GM08714 (cell line): Measurements from ENCODE around the gene HSD17B3.
"Not testable (repeated sequence)": the region's sequence is repeated elsewhere in the genome, so short reads cannot be mapped to it uniquely, and the experiment has no call there.

Experiments used
- H3K4me3 ChIP-seq: fragments of 200-500 bp; sonication (Bioruptor generic); 2 replicates; pipeline ENCODE4 v1.5.1; 2014; ENCODE audit warnings: mild to moderate bottlenecking, low read length, inconsistent platforms
- ZNF274 ChIP-seq: IDR thresholded peaks from 2 replicates; pipeline ENCODE4 v1.6.1; 2012; ENCODE audit warnings: mild to moderate bottlenecking, low read depth, low read length

Gene HSD17B3

DNA sequence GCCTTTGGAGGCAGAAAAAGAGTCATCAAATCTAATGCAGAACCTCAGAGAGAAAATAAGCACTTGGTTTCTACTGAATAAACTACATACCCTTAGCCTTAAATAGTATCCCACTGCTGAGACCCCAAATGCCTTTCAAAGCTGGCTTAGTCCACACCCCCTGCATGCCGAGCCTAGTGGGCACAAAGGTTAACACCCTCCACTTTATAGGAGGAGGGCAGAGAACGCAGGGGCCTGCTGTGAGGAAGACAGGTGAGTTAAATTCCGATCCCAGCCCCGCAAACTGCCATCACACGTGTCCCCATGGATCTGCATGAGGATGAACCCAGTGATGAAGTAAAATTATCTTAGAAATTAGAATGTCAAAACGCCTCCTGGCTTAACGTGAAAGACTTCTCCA lies 19.5 kb upstream of the HSD17B3 start:
- no peak for TF ChIP-seq ZNF274
- H3K4me3 ChIP-seq, result no peak overlapping the region

DNA sequence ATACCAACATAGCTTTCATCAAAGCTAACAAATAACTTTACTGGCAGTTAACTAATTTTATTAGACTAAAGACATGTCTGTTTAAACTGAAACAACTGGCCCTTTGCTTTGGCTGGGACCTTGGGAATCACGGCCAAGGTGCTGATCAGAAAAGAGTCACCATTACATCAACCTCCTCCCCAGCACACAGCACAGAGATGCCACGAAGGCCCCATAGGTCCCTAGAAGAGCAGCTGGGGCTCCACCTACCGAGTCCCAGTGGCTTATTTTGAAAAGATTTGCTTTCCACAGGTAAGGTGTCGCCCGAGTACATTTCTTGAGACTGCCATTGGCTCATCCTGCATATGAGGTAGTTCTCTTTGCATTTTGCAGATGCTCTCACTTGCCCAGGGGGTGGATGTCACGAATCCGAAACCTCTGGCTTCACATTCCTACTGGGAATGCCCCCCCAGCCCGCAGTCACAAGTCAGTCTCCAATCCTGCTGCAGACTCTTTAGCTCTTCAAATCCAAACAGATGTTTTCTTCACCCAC lies 18.8 kb upstream of the HSD17B3 start:
- no peak overlapping the region for H3K4me3 ChIP-seq
- TF ChIP-seq ZNF274, result no peak

DNA sequence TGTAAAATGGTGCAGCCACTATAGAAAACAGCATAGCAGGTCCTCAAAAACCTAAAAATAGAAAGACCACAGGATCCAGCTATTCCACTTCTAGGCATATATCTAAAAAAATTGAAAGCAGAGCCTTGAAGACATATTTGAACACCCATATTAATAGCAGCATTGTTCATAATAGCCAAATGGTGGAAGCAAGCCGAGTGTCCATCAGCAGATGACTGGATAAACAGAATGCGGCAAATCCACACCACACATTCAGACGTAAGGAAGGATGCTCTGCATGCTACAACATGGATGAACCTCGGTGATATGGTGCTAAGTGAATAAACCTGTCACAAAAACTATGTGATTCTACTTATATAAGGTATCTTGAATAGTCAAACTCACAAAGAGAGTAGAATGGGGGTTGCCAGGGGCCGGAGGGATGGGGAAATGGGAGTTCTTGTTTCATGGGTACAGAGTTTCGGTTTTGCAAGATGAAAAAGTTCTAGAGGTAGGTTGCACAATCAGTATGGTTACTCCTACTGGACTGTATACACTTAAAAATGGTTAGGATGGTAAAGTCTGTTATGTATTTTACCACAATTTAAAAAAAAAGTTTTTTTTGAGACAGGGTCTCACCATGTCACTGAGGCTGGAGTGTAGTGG lies 17.1 kb upstream of the HSD17B3 start:
- no peak for TF ChIP-seq ZNF274
- no peak overlapping the region for H3K4me3 ChIP-seq

DNA sequence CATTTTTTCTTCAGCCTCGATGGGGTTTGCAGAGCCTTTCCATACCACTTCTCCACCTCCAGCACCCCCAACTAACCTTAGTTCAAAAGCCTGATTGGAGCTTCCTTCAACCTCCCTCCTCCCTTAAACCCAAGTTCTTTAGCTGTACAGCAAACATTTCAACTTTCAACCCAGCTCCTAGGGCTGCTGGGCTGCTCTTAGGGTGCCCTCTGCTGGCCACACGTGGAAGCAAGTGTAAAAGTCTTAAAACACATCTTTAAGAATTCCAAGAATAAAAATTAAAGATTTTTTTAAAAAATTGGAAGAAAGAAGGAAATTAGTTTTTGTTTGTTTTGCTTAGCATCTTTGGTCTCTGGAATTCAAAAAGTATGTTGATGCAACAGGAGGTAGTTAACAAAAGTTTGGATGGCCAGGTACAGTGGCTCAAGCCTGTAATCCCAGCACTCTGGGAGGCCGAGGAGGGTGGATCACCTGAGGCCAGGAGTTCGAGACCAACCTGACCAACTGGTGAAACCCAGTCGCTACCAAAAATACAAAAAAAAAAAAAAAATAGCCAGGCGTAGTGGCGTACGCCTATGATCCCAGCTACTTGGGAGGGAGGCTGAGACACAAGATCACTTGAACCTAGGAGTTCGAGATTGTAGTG lies 15.5 kb upstream of the HSD17B3 start:
- TF ChIP-seq ZNF274, result no peak
- no peak overlapping the region for H3K4me3 ChIP-seq

DNA sequence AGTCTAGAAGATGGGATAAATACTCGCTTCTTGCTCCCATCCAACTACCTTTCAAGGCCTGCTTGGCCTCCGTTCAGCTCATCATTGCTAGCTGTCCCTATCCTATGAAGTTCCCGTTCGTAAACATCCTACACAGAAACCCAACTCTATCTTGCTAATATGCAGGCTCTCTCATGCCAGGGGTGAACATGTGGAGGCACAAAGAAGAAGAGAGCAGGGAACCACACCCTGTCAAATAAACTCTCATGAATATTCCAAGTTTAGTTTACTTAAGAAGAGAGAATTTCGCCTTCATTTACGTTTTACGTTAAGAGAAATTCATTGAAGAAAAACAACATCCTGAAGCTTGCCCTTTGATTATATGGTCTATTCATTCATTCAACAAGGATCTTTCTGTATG lies 7.9 kb upstream of the HSD17B3 start:
- H3K4me3 ChIP-seq, result no peak overlapping the region
- no peak for TF ChIP-seq ZNF274

DNA sequence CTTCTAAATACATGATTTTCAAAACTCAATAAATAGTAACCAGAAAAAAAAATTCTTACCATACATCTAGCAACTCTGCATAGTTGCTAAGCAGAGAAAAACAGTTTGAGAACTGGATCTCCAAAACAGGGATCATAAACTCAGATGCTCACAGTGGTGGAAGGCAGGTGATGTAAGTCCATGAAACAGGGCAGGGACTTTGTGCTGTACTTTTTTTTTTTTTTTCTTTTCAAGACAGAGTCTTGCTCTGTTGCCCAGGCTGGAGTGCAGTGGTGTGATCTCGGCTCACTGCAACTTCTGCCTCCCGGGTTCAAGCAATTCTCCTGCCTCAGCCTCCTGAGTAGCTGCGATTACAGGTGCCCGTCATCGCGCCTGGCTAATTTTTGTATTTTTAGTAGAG lies 5.0 kb upstream of the HSD17B3 start:
- H3K4me3 ChIP-seq, result not testable (repeated sequence)

DNA sequence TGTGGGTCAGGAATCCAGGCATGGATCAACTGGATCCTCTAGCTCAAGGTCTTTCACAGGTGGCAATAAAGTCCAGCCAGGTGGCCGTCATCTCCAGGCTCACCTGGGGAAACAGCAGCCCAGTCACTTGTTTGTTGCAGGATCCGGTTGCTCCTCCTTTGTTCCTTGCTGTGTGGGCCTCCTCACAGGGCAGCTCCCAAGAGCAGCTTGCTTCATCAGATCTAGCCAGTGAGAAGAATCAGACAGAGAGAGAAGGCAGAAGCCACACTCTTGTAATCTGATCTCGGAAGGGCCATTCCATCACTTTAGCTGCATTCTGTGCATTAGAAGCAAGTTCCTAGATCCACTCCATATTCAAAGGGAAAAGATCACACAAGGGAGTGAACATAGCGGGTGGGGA lies 3.2 kb upstream of the HSD17B3 start:
- no peak overlapping the region for H3K4me3 ChIP-seq
- TF ChIP-seq ZNF274, result no peak

DNA sequence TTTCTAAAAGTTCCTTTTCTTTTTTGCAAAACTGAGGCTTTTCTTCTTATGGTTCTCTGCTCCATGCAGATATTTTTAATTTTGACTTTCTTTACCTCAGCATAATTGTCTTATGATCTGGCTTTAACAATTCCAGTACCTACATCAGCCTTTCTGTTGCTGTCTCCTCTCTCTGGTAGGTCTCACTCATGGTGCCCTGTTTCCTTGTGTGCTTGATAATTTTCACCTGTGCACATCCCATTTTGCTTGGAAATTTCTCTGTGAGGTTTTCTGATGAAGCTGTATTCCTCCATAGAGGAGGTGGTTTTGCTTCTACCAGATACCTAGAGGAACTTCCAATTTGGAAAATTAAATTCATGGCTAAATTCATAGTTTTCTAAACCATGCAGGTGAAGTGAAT lies 2.3 kb upstream of the HSD17B3 start:
- TF ChIP-seq ZNF274, result no peak
- H3K4me3 ChIP-seq, result no peak overlapping the region

DNA sequence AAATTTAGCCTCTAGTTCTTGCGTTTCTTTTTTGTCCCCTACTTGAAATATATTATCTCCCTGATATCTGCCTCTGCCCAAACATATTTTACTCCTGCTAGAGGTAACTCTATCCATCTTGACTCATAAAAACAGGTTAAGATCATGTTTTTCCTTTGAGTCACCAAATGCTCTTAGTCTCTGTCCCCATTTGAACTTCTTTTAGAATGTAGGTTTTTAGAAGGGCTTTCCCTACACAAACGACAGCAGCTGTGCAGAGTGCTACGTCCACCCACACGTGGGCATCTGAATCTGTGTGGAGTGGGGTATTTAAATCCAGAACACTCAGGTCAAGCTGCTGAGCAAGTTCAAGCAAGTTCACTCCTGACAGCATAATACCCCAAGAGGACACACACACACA lies 2.2 kb downstream of the HSD17B3 start:
- H3K4me3 ChIP-seq, result no peak overlapping the region
- no peak for TF ChIP-seq ZNF274

DNA sequence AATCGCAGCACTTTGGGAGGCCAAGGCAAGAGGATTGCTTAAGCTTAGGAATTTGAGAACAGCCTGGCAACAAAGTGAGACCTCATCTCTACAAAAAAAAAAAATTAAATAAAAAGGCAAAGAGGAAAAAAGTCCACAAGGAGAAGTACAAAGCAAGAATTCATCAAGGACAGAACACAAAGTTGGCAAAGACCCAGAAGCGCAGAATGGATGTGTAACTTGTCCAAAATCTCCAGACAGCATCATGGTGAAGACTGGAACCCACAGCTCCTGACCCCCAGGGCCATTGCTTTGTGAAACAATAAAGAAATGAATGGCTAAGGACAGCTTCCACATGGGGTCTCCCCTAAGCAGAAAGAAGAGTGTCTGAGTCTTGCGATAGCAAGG lies 7.8 kb downstream of the HSD17B3 start:
- H3K4me3 ChIP-seq, result no peak overlapping the region
- no peak for TF ChIP-seq ZNF274

DNA sequence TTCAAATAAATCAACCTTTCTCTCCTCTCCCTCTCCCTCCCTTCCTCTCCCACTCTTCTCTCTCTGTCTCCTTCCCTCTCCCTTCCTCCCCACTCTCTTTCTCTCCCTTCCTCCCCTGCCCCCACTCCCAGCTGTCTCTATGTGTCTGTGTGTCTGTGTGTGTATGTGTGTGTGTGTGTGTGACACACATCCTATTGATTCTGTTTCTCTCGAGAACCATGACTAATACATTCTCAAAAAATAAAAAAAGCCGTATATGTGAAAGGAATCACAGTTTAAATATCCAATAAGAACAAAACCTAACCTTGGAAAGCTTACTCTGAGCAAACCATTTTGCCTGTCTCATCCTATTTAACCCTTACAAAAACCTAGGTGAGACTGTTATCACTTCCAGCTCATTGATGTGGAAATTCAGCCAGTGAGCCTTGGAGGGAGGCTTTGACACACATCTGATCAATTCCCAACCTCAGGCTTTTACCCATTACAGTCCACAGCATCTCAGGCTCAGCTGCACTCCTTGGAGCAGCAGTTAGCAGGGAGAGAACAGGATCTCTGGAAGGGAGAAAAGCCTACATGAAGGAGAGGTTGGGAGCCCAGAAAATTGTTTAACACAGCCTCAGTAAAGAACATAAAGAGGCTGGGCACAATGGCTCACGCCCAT lies 8.3 kb downstream of the HSD17B3 start:
- TF ChIP-seq ZNF274, result no peak
- H3K4me3 ChIP-seq, result no peak overlapping the region

DNA sequence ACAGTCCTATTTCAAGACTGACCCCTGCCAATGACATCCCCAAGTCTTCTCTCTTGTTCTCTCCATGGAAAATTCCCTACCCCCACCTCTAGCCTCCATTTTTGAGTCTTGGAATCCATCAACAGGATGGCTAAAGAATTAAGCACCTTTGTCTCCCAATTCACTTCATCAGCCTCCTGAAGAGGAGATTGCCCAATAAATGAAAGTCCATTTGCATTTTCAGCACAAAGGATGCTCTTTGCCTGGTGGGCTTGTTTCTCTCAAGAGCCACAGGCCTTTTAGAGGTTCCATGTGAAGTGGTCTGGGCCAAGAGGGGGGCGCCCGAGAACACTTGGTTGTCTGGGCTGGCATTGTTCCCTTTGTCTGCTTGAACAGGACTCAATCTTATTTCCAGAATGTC lies 12.6 kb downstream of the HSD17B3 start:
- H3K4me3 ChIP-seq, result no peak overlapping the region

DNA sequence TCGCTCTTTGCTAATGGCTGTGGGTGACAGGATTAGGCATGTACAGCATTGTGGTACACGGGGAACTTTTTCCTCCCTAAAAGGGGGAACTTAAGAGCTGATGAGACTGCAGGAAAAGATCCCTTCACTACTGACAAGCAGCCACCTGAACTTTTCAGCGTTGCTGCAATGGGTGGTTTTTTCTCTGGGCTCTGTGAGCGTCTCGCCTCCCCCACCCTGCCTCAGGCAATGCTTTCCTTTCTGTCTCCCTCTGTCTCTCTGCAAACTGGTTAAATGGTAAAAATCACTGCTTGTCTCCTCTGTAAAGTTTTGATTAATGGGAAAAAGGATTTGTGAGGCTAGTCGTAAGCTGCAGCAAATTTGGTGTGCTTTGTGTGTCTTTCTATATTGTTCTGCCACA lies 20.3 kb downstream of the HSD17B3 start:
- no peak for TF ChIP-seq ZNF274
- H3K4me3 ChIP-seq, result no peak overlapping the region

More for the DNA sequence above, 12.6 kb downstream of the HSD17B3 start:
- TF ChIP-seq ZNF274, result no peak

DNA sequence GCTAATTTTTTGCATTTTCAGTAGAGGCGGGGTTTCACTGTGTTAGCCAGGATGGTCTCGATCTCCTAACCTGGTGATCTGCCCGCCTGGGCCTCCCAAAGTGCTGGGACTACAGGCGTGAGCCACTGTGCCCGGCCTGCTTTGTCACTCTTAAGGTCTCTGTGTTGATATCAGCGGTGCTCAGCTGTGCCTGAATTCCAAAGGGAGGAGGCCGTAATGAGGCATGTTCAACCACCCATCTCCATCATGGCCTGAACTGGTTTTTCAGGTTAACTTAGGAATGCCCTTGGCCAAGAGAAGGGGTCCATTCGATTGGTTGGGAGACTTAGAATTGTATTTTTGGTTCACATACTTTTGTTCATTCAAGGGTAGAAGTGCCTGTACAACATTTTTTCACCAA lies 22.0 kb downstream of the HSD17B3 start:
- no peak overlapping the region for H3K4me3 ChIP-seq
- TF ChIP-seq ZNF274, result no peak

DNA sequence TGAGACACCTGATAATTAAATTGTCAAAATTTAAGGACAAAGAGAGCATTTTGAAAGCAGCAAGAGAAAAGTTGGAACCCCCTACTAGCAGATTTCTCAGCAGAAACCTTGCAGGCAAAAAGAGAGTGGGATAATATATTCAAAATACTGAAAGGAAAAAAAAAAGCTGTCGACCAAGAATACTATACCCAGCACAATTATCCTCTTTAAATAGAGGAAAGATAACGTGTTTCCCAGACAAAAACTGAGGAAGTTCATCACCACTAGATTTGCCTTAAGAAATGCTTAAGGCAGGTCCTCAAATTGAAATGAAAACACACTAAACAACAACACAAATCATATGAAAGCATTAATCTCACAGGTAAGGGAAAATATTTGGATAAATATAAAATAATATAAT lies 27.0 kb downstream of the HSD17B3 start:
- no peak for TF ChIP-seq ZNF274
- no peak overlapping the region for H3K4me3 ChIP-seq
